Putamen (tissue), 1 donor: ENCODE measurements around the gene SF3A1.
A peak's percentile ranks its signal among the peaks of the same experiment; 100 is the strongest.

Source experiments
- DNase-seq: peaks from one replicate; pipeline ENCODE4 v3.0.0-alpha.2; 2016; ENCODE audit warnings: low spot score

Gene SF3A1

GRCh38 chr22:30287648-30288418 lies 68.9 kb downstream of the SF3A1 start:
- peak; percentile 76 for DNase-seq

GRCh38 chr22:30286813-30287647 lies 69.7 kb downstream of the SF3A1 start:
- DNase-seq: no peak

GRCh38 chr22:30286331-30286730 lies 70.4 kb downstream of the SF3A1 start:
- no peak for DNase-seq

- DNase-seq: no peak
These were observed 70.9 kb downstream of the SF3A1 start for GRCh38 chr22:30285846-30286200.

GRCh38 chr22:30285176-30285845 lies 71.4 kb downstream of the SF3A1 start:
- no peak for DNase-seq

- DNase-seq: no peak
These were observed 72.0 kb downstream of the SF3A1 start for GRCh38 chr22:30284666-30285065.

GRCh38 chr22:30284172-30284571 lies 72.5 kb downstream of the SF3A1 start:
- no peak for DNase-seq

GRCh38 chr22:30283342-30283741 lies 73.4 kb downstream of the SF3A1 start:
- no peak for DNase-seq

- DNase-seq: no peak
These were observed 74.1 kb downstream of the SF3A1 start for GRCh38 chr22:30282616-30283046.
